Measurements from ENCODE around the gene CDX1.

The CDX1 gene

GRCh38 chr5:150222906-150223305, 56.3 kb downstream of the CDX1 start:
- Histone ChIP-seq H3K36me3 (replicated peaks) (no peaks in the 10 kb centered on the region), H3K4me3 (ENCODE audit: low read depth, low read length) (no peak overlapping the region), H3K27ac (no peak overlapping the region), H3K27me3 (replicated peaks) (no peaks in the 10 kb centered on the region)
- DNase-seq = no peak
- in situ Hi-C loops (cut with HindIII; ENCODE audit: low pct_ligation_motif_present, low sequenced_read_pairs) = no loop called here
- no peak for TF ChIP-seq CTCF (IDR thresholded peaks at IDR 0.05; ENCODE audit: low read depth, low read length, missing control alignments)

- no peak for DNase-seq
- Histone ChIP-seq H3K36me3 (replicated peaks) (no peaks in the 10 kb centered on the region), H3K27ac (no peak overlapping the region), H3K4me3 (ENCODE audit: low read depth, low read length) (no peak overlapping the region), H3K27me3 (replicated peaks) (no peaks in the 10 kb centered on the region)
- TF ChIP-seq CTCF (IDR thresholded peaks at IDR 0.05; ENCODE audit: low read depth, low read length, missing control alignments) = no peak
- in situ Hi-C loops (cut with HindIII; ENCODE audit: low pct_ligation_motif_present, low sequenced_read_pairs) = no loop called here
Observed at GRCh38 chr5:150223474-150223873, 56.9 kb downstream of the CDX1 start.

- no peak for DNase-seq
- no peak for TF ChIP-seq CTCF (IDR thresholded peaks at IDR 0.05; ENCODE audit: low read depth, low read length, missing control alignments)
- H3K4me3 ChIP-seq (ENCODE audit: low read depth, low read length) = no peak overlapping the region
- in situ Hi-C loops (cut with HindIII; ENCODE audit: low pct_ligation_motif_present, low sequenced_read_pairs) = no loop called here
- H3K27ac ChIP-seq = no peak overlapping the region
- no peaks in the 10 kb centered on the region for H3K36me3 ChIP-seq (replicated peaks)
- H3K27me3 ChIP-seq (replicated peaks) = no peaks in the 10 kb centered on the region
Observed at GRCh38 chr5:150224483-150225027, 58.0 kb downstream of the CDX1 start.

GRCh38 chr5:150227036-150227435, 60.5 kb downstream of the CDX1 start:
- no peak overlapping the region for H3K4me3 ChIP-seq (ENCODE audit: low read depth, low read length)
- H3K36me3 ChIP-seq (replicated peaks) = no peaks in the 10 kb centered on the region
- no peak overlapping the region for H3K27ac ChIP-seq
- no peaks in the 10 kb centered on the region for H3K27me3 ChIP-seq (replicated peaks)
- DNase-seq = no peak
- in situ Hi-C loops (cut with HindIII; ENCODE audit: low pct_ligation_motif_present, low sequenced_read_pairs) = no loop called here
- TF ChIP-seq CTCF (IDR thresholded peaks at IDR 0.05; ENCODE audit: low read depth, low read length, missing control alignments) = no peak

GRCh38 chr5:150227606-150228273, 61.2 kb downstream of the CDX1 start:
- Histone ChIP-seq H3K4me3 (ENCODE audit: low read depth, low read length) (no peak overlapping the region), H3K27me3 (replicated peaks) (no peaks in the 10 kb centered on the region), H3K27ac (no peak overlapping the region), H3K36me3 (replicated peaks) (no peaks in the 10 kb centered on the region)
- no peak for TF ChIP-seq CTCF (IDR thresholded peaks at IDR 0.05; ENCODE audit: low read depth, low read length, missing control alignments)
- in situ Hi-C loops (cut with HindIII; ENCODE audit: low pct_ligation_motif_present, low sequenced_read_pairs) = no loop called here
- DNase-seq = no peak

- no peak overlapping the region for H3K27ac ChIP-seq
- H3K27me3 ChIP-seq (replicated peaks) = no peaks in the 10 kb centered on the region
- in situ Hi-C loops (cut with HindIII; ENCODE audit: low pct_ligation_motif_present, low sequenced_read_pairs) = no loop called here
- H3K36me3 ChIP-seq (replicated peaks) = no peaks in the 10 kb centered on the region
- no peak overlapping the region for H3K4me3 ChIP-seq (ENCODE audit: low read depth, low read length)
- no peak for DNase-seq
- no peak for TF ChIP-seq CTCF (IDR thresholded peaks at IDR 0.05; ENCODE audit: low read depth, low read length, missing control alignments)
Observed at GRCh38 chr5:150229571-150229970, 63.0 kb downstream of the CDX1 start.

Measured in brain microvascular endothelial cell (primary cell).